Daoy (cell line): ENCODE results near the gene RAB34. TPM values are rescaled to one million over a fixed set of nuclear protein-coding genes. Genes with fewer than 3 reads are reported as not detected.
A peak's percentile ranks its signal among the peaks of the same experiment; 100 is the strongest.
"Not testable (repeated sequence)": the region's sequence is repeated elsewhere in the genome, so short reads cannot be mapped to it uniquely, and the experiment has no call there.

Source experiments
- DNase-seq: peaks from one replicate; pipeline ENCODE4 v3.0.0-alpha.2; 2015; ENCODE audit warnings: low read depth
- total RNA-seq: library from RNA; depleted of rRNA; stranded (reverse); fragments of >200 nt; shearing (Covaris generic); gene quantifications from 2 replicates; pipeline ENCODE4 v1.2.3, GENCODE V29; 2014

Gene RAB34
- total RNA-seq, 1 experiment from 2014 or later: 243 TPM

DNA sequence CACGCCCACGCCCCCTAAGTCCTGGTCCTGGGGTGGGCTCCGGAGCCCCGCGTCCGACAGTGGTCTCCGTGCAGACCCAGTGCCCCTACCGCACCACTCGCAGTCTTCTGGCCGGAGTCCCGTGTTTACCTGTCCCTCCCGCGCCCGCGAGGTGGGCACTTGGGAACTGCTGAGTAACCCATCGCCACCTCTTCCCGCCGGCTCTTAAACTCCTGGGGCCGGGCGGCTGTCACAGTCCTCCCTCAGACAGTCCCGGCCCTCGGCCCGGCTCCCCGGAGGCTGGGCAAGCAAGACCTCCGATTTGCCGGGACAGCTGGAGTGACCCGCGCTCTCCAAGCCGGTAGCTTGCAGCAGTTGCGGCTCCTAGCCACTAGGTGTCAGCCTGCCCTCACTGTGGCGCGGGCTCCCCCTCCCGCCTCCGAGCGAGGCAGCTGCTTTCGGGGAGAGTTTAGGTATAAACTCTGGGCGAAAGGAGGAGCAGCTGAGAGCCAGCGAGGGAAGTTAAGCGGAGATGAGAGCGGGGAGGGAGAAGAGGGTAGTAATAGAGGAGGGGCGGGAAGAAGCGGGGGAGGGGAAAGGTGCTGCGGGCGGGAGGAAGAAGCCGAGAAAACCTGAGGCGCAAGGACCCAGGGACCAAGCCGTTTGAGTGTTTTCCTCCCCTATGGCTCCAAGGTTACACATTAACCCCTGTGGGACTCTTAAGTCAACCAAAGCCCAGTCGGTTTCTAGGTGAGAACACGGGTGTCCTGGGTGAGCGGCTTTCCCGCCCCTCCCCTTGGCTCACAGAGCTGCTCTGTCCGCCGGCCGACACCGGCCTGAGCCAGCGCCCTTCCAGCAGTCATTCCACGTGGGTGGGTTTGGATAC is 9.2 kb upstream of the RAB34 start:
- DNase-seq: peak; percentile 97

DNA sequence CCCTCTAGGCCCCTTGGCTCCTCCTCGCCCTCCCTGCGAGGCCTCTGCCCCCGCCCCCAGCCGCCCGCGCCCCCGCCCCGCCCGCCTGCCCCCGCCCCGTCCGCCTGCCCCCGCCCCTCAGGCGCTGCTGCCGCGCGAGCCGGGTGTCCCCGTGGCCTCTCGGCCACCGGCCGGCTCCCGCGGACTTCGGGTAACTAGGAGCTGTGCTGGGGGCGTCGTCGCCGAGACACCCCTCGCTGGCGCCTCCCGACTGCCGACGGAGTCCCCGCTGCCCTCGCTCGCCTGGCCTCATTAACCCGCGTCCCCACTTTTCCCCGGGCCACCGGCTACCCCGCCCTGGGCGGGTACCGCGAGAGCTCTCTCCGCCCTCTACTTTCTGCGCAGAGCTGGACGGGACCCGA is 8.6 kb upstream of the RAB34 start, which contains the start of gene TLCD1:
TLCD1 (minus strand) TSS at position 8 of the 401 bp plus-strand sequence. CDS start 136 bp downstream, outside the sequence.
- DNase-seq: peak; percentile 75

DNA sequence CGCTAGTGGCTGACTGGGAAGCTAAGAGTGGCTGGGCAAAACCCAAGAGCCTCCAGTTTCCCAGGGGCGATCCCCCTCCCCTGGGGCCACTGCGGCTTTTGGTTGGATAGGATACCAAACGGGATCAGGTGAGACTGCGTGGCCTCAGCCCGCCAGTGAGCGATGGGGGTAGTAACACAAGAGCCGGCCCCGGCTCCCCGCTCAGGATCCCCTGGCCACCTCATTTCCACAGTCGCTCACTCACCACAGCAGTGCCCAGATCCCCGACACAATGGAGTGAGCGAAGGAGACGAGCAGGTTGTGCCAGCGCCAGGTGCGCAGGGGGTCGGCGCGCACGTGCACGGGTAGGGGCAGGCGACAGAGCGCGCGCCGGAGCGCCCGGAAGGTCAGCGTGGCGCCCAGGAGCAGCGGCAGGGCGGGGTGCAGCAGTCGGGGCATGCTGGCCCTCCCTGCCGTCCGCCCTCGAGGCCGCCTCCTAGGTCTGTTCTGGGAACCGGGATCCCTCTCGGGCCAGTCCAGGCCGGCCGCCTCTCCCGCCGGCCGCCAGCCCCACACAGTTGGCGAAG is 8.1 kb upstream of the RAB34 start:
- DNase-seq: peak; percentile 89

DNA sequence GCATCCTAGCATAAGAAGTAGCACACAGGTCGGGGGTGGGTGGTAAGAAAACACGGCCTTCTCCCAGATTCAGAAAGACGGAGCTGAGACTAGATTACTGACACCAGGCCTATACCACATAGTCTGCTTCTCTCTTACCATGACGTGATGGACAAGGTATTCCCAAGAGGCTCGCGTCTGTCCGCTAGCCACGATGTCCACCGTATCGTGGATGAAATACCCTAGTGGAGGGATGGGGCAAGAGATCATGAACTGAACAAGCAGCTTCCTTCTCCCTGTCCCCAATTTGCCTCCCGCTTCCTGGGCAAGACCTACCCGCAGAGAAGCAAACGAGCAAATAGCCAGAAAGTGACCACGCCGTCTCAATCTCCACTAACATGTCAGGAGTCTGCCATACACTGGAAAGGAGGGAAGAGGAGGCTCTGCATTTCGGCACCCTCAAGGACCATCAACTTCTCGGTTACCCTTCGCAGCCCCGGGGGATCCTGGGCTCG is 7.5 kb upstream of the RAB34 start:
- peak; percentile 71 for DNase-seq

DNA sequence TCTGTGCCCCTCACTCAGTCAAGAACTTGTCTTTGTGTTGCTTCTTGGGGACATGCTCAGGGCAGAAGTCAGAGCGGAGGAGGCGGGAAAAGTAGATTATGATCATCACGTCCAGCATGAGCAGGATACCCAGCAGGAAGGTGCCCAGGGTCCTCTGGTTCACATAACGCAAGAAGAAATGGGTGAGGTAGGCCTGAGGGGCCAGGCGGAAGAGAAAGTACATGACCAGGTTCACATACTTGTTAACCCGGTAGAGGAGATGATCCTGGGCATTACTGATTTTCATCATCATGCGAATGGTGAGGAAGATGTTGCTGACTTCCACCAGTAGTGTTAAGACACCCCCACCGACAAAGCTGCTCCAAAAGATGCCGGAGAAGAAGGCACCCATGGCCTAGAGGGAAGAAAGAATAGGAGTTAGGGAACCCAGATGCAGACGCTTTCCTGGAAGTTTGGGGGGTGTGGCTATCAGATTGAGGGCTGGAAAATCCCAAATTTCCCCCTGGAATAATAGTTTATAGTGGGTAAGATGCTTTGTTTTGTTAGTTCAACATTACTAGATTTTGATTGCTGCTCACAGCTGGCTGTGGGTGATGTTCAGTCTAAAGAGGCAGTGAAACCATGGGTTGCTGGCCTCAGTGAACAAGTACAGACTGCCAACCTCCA is 7.0 kb upstream of the RAB34 start:
- DNase-seq: no peak

DNA sequence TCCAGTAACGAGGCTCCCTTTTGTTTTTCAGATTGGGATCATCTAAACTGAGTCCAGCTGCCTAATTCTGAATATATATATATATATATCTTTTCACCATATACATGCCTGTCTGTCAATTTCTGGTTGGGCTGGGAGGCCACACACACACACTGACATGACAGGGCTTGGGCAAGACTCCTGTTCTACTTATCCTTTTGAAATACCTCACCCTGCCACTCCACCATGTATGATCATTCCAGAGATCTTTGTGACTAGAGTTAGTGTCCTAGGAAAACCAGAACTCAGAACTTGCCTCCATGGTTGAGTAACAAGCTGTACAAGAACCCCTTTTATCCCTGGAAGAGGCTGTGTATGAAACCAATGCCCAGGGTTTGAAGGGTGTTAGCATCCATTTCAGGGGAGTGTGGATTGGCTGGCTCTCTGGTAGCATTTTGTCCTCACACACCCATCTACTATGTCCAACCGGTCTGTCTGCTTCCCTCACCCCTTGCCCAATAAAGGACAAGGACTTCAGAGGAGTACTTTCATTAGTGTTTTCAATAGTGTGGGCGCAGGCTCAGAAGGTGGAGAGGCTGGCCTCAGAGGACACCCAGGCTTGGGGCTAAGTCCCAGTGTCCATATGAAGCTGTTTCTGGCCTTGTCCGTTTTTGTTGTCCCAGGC is 6.3 kb upstream of the RAB34 start:
- DNase-seq: not testable (repeated sequence)

DNA sequence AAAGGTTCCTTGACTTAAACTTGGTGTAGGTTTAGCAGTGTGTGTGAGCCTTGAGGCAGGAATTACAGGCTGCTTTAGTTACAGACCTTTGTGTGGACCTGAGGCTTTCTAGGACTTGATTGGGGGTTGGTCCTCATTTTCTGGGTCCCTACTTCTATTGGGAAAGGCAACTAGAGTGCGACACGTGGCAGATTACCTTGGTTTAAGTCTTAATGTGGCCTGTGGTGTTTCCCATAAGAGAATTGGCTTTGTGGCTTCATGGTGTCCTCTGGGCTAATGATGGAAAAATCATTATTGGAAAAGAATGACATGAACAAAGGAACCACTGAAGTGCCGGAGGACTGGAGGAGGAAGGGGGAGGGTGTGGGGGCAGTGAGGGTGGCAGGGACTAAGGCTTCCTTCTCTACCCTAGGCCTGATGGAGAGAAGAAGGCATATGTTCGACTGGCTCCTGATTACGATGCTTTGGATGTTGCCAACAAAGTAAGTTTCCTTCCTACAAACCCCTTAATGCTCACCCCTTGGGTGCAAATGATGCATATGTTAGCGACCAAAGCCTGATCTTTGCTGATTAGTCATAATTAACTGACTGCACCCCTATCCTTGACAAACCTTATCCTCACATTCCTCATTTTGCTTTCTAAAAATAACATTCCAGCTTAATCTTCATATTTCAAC is 5.6 kb upstream of the RAB34 start:
- DNase-seq: no peak

DNA sequence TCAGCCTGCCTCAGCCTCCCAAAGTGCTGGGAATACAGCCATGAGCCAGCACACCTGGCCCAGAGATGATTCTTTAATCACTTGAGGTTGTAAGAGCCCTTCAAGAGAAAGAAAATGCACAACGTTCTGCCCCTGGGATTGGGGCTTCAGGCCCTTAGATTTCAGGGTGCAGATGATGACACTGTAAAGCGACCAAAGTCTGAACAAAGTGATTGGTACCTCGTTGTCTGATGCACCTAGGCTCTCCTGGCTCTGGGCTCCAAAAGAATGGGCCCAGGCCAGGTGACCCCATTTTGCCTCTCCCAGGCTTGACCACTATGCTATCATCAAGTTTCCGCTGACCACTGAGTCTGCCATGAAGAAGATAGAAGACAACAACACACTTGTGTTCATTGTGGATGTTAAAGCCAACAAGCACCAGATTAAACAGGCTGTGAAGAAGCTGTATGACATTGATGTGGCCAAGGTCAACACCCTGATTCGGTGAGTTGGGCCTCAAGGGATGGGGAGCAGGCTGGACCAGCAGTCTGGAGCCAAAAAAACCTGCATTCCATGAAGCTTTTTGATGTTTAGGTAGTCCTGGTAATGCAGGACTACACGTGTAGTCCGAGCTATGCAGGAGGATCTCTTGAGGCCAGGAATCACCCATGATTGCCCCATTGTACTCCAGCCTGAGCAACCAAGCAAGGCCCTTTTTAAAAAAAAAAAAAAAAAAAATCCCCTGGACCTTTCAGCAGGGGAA is 4.9 kb upstream of the RAB34 start:
- no peak for DNase-seq

DNA sequence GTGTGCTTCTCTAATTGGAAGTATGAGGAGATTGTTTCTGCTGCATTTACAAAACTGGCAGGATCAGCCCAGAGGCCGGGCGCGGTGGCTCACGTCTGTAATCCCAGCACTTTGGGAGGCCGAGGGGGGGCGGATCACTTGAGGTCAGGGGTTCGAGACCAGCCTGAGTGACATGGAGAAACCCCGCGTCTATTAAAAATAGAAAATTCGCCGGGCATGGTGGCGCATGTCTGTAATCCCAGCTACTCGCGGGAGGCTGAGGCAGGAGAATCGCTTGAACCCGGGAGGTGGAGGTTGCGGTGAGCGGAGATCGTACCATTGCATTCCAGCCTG is 3.3 kb upstream of the RAB34 start:
- not testable (repeated sequence) for DNase-seq

DNA sequence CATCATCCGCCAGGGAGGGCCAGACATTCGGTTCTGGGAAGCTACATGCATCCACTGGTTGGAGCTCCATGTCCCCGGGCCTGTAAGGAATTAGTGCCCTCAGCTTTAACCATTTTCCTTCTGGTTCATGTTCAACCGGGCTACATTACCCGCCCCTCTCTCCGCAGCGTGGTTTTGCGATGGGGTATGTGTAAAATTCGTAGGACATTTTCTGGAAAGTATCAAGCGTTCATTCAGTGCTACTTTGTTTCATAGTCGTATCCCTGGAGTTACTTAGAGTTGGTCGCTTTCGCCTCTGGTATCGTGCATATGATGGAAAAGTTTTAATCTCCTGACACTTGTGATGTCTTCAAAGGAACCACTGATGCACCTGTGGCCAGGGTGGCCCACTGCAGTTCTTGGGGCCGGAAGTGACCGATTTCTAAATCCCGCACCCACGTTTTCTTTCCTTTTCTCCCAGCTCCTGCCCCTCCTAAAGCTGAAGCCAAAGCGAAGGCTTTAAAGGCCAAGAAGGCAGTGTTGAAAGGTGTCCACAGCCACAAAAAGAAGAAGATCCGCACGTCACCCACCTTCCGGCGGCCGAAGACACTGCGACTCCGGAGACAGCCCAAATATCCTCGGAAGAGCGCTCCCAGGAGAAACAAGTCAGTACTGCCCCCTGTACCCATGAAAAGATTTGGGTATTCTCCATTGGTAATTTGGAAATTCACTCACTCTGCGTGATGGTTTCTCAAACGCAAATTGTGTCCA is 2.8 kb upstream of the RAB34 start:
- no peak for DNase-seq

DNA sequence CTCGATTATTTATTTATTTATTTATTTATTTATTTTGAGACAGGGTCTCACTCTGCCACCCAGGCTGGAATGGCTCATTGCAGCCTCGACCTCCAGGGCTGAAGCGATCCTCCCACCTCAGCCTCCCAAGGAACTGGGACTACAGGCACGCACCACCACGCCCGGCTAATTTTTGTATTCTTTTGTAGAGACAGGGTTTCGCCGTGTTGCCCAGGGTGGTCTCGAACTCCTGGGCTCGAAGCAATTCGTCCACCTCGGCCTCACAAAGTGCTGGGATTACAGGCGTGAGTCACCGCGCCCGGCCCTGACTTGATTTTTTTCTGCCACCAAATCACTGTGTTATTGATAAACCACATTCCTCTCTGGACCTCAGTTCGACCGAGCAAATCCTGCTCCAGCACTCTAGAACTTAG is 1.4 kb upstream of the RAB34 start:
- DNase-seq: no peak

DNA sequence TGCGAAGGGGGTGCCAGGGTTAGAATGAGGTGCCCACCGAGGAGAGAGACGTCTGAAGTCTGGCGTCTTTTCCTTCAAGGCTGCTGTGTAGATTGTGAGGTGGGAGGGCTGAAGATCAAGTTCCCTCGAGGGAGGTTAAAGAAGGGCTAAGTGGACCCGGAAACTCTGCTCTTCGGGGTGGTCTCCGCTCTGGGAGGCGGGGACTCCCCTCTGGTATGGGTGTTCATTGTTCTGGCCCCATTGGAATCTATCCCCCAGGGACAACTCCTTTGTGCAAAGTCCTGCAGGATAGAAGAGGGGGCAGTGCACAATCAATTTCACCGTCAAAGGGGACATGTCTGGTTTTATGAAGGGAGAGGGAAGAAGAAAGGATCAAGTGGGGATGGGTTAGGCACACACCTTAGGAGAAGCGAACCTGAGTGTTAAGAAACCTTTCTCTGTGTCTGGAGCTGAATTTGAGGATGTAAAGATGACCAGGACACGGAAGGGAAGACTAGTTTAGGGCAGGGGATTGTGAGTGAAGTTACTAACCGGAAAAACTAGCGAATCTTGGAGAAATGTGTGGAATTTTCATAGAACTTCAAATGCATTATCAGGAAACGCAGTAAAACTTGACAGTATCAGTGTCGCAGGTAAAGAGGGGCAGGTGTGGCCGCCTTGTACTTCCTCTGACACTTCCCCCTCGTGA is 809 bp upstream of the RAB34 start:
- DNase-seq: peak; percentile 73

DNA sequence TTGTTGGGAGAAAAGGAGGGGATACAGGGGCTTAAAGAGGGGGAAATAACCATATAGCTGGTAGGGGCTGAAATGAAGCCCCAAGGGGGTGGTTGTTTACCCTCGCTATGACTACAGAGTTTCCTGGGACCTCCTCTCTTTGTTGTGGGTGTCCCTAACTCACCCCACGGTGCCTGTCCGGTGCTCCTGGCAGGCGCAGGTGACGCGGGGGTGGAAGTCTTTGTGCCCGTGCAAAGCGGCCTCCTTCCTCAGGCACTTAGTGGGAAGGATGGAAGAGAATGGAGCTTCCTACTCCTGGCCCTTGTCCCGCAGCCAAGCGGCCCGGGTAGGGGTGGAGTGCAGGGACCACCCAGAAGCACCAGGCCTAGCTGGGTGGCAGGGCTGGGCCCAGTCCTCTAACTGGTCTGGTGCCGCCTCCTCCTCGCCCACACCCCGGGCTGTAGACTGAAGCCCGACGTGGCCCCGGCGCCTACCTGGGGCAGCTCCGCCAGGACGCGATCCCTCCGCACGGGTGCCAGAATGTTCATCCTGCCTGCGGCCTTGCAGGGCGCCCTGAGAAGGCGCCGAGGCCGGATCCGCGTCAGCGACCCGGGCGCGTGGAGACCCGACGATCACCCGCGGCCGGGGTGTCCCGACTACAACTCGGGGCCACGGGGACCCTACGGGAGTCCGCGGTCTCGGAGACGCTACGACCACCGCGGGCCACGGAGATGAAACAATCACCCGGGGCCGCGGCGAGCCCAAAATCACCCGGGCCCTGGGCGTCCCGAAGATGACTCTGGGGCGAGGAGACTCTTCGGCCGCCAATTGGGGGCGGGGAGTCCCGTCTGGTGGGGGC is 709 bp downstream of the RAB34 start:
- peak; percentile 44 for DNase-seq

DNA sequence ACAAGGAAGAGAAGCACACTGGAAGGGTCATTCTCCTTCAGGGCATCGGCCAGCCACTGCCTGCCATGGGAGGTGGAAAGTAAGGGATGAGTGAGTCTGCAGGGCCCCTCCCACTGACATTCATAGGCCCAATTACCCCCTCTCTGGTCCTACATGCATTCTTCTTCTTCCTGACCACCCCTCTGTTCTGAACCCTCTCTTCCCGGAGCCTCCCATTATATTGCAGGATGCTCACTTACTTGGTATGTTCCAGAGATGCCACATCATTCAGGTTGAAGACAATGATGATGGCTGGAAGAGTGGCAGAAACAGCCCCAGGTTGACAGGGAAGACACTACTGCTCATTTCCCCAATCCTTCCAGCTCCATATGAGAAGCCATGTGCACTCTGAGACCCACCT is 2.5 kb downstream of the RAB34 start:
- no peak for DNase-seq

DNA sequence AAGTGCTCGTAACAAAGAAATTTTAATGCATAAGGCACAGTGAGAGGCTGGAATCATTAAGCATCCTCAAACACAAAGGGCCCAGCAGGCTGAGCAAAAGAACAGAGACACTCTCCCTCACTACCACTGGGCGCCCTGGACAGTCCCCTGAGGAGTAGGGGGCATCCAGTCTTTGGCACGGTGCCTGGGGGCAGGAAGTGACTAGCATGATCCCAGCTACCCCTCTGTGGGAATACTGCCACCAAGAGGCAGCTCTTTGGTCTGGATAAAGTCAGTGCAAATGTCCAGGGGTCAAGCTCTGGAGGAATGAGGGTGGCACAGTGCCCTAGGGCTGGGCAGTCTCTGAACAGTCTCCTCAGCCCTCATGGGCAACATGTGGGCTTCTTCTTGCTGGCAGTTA is 3.4 kb downstream of the RAB34 start:
- no peak for DNase-seq

DNA sequence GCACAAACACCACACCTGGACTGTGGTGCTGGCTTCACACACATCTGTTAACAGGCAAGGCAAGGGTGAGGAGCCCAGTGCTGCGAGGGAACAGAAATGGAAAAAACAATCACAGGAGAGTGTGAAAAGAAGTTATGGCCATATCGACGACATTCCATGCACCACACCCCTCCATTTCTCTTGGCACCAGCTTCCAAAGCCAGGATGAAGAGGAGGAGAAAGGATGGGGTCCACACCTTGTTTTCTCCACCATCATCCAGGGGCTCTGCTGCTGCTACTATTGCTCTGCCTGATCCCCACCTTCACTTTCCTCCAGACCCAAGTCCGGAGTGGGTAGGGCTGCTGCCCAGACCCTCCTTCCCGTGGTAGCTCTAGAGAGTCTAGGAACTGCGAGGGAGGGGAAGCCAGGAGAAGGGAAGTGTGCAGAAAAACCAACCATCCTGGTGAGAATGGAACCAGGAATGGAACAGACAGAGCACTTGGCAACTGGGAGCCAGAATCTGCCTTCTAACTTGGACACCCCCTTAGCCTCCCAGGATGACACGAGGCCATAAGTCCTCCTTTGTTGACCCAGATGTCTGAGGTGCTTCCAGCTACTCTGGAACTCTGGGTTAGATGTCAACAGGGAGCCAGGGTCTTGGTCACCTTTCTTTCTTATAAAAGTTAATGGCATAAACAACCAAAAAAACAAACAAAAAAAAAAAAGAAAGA is 4.8 kb downstream of the RAB34 start:
- DNase-seq: no peak

DNA sequence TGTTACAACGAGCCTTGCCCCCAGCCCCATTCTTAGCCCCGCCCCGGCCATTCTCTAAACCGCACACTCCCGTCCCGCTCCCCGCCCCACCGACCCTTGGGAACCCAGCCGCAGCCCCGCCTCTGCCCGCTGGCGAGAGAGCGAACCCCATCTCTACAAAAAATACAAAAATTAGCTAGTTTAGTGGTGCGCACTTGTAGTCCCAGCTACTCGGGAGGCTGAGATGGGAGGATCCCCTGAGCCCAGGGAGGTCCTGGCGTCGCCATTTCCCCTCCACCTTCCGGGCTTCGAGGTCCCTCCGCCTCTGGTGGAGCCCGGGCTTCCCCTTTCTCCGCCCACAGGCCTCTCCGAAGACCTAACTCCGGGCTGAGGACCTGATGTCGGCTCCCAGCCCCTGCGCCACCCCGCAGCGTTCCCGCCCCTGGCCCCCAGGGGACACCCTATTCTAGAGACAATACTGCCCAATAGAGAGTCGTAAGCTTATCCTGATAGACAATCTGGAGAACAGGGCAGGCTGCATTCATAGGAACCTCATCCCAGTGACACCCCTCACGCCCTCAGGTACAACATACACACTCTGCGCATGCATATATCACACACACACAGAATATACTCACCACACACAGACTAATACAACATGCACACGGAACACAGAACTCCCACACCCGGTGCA is 5.5 kb downstream of the RAB34 start:
- no peak for DNase-seq

DNA sequence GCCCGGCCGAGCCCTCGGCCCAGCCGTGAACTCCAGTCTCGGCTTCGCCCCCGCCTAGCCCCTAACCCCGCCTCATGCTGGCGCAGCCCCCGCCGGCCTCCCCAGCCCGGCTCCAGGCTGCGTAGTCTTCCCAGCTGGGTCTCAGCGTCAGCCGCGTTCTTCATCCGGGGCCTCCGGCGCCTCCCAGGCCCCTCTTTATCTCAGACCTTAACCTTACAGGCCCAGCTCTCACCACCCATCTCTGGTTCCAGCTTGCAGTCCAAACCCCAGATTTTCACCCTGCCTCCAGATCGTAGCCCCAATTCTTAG is 6.0 kb downstream of the RAB34 start, which contains the start of gene PROCA1:
PROCA1 (minus strand) TSS at position 166 of the 309 bp plus-strand sequence. CDS start 228 bp downstream, outside the sequence.
- DNase-seq: no peak
